ENCODE results near the gene MACROD1. TPM values are rescaled to one million over a fixed set of nuclear protein-coding genes. Genes with fewer than 3 reads are reported as not detected.
A peak's percentile ranks its signal among the peaks of the same experiment; 100 is the strongest.

The MACROD1 gene
- total and polyA plus RNA-seq, 2 donors = 9.7 to 16.6 TPM

DNA sequence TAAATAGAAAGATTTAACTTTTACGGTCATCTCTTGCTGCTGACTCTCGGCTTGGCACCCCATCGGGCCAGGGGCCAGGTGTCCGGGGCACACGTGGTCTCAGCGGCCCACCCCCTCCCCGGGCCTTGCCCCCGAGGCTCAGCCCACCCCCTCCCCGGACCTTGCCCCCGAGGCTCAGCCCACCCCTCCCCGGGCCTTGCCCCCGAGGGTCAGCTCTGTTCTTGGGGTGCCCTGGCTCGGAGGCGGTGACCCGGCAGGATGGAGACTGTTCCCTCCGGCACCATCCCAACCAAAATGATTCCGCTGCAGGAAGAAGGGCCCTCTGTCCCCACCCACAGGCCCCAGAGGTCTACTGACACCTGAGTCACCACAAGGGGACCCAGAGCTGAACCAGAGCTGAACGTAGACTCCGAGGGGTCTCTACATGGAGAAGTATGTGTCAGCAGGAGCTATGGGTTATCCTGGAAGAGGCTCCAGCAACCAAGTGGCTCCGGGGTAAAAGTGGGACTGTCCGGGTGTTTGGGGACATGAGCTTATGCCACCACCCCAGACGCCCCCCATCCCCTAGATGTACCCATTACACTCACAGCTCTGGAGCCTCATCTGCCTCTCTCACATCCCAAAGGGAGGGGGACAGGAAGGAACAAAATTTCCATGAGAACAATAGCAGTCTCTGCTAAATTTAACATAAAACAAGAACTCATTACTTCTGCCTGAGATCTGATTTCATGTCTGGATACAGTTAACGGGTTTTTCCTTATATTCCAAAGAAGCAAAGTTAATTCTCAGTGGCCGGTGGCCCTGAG lies 38.4 kb downstream of the MACROD1 start:
- H3K27me3 ChIP-seq (ENCODE audit: control insufficient read depth in 2 of 2, insufficient read depth in 1 of 2, low read length in 1 of 2) = no peaks in the 10 kb centered on the region
- WGBS = 96% methylated on average over 24 of the region's 24 CpGs
- no peak overlapping the region for H3K4me3 ChIP-seq (ENCODE audit: low read length in 2 of 2)
- H3K4me1 ChIP-seq (ENCODE audit: control insufficient read depth in 2 of 2, insufficient read depth in 2 of 2, low read length in 2 of 2) = peaks cover 8 to 48% of the 10 kb centered on the region in 2 donors
- DNase-seq (ENCODE audit: low read depth in 6 of 9, low spot score in 9 of 9) = no peak
- no peak overlapping the region for H3K27ac ChIP-seq (ENCODE audit: low read depth in 1 of 2, low read length in 1 of 2)
- no peaks in the 10 kb centered on the region for H3K36me3 ChIP-seq (ENCODE audit: control insufficient read depth in 2 of 2, insufficient read depth in 2 of 2, low read length in 1 of 2)
- no peaks in the 10 kb centered on the region for H3K9me3 ChIP-seq (ENCODE audit: control insufficient read depth in 2 of 2, insufficient read depth in 1 of 2, low read length in 1 of 2)

DNA sequence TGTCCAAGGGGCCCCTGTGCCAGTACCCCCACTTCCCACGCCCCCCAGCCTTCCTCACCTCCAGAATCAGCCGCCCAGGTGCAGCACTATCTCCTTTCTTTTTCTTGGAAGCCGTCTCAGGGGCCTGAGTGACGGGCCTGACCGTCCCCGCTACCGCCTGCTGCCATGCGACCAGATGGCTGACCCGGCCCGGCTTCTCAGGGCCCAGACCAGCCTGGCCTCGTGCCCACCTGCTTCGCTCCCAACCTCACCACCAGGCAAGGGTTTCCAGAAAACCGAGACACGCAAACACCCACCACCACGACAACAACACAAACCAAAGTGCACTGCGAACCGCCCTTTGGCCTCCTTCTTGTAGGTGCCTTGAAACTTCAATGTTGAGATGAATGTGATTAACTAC lies 39.1 kb downstream of the MACROD1 start:
- H3K27me3 ChIP-seq (ENCODE audit: control insufficient read depth in 2 of 2, insufficient read depth in 1 of 2, low read length in 1 of 2) = no peaks in the 10 kb centered on the region
- H3K36me3 ChIP-seq (ENCODE audit: control insufficient read depth in 2 of 2, insufficient read depth in 2 of 2, low read length in 1 of 2) = no peaks in the 10 kb centered on the region
- DNase-seq (ENCODE audit: low read depth in 6 of 9, low spot score in 9 of 9) = no peak
- no peak overlapping the region for H3K4me3 ChIP-seq (ENCODE audit: low read length in 2 of 2)
- 98% methylated on average over 17 of the region's 17 CpGs for WGBS
- peaks cover 8 to 47% of the 10 kb centered on the region in 2 donors for H3K4me1 ChIP-seq (ENCODE audit: control insufficient read depth in 2 of 2, insufficient read depth in 2 of 2, low read length in 2 of 2)
- H3K9me3 ChIP-seq (ENCODE audit: control insufficient read depth in 2 of 2, insufficient read depth in 1 of 2, low read length in 1 of 2) = no peaks in the 10 kb centered on the region
- H3K27ac ChIP-seq (ENCODE audit: low read depth in 1 of 2, low read length in 1 of 2) = no peak overlapping the region

DNA sequence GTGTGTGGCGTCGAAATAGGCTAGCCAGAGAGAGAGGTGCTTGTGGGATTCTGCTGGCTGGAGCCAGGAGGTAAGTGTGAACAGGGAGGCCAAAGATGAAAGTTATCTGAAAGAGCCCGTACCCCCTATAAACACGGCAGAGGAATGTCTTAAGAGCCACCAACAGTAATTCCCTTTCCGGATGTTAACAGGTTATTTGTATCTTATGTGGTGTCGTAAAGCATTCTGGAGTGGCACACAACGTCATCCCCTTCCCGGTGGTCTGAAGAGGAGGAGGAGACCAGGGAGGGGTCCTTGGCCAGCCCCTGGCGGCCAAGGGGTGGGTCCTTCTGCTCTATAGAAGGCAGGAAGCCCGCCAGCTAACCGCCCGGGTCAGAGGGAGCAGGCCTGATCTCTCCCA lies 39.5 kb downstream of the MACROD1 start:
- Histone ChIP-seq H3K9me3 (ENCODE audit: control insufficient read depth in 2 of 2, insufficient read depth in 1 of 2, low read length in 1 of 2) (no peaks in the 10 kb centered on the region), H3K27ac (ENCODE audit: low read depth in 1 of 2, low read length in 1 of 2) (no peak overlapping the region), H3K4me3 (ENCODE audit: low read length in 2 of 2) (no peak overlapping the region), H3K4me1 (ENCODE audit: control insufficient read depth in 2 of 2, insufficient read depth in 2 of 2, low read length in 2 of 2) (peaks cover 8 to 46% of the 10 kb centered on the region in 2 donors), H3K36me3 (ENCODE audit: control insufficient read depth in 2 of 2, insufficient read depth in 2 of 2, low read length in 1 of 2) (no peaks in the 10 kb centered on the region), H3K27me3 (ENCODE audit: control insufficient read depth in 2 of 2, insufficient read depth in 1 of 2, low read length in 1 of 2) (no peaks in the 10 kb centered on the region)
- no peak for DNase-seq (ENCODE audit: low read depth in 6 of 9, low spot score in 9 of 9)
- WGBS = 92% methylated on average over 12 of the region's 12 CpGs

DNA sequence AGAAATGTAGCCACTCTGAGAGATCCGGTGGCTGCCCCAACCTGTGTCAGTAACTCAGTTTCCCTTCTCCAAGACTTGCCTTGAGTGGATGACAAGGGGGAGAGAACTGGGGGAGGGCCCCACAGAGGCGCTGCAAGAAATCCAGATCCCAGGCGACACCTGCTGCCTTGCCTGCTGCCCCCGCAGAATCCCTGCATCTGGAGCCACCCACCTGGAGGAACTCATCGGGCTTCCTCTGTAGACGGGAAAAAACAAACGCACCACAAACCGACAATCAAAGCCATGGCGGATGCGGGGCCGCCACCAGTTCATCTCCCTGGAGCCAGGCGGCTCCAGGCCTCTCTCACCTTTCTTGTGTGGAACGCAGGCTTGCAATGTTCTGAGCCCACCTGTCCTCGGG lies 40.2 kb downstream of the MACROD1 start:
- no peaks in the 10 kb centered on the region for H3K36me3 ChIP-seq (ENCODE audit: control insufficient read depth in 2 of 2, insufficient read depth in 2 of 2, low read length in 1 of 2)
- H3K4me3 ChIP-seq (ENCODE audit: low read length in 2 of 2) = no peak overlapping the region
- 16% methylated on average over 14 of the region's 14 CpGs for WGBS
- H3K27ac ChIP-seq (ENCODE audit: low read depth in 1 of 2, low read length in 1 of 2) = no peak overlapping the region
- H3K27me3 ChIP-seq (ENCODE audit: control insufficient read depth in 2 of 2, insufficient read depth in 1 of 2, low read length in 1 of 2) = no peaks in the 10 kb centered on the region
- H3K4me1 ChIP-seq (ENCODE audit: control insufficient read depth in 2 of 2, insufficient read depth in 2 of 2, low read length in 2 of 2) = peaks cover 8 to 47% of the 10 kb centered on the region in 2 donors
- H3K9me3 ChIP-seq (ENCODE audit: control insufficient read depth in 2 of 2, insufficient read depth in 1 of 2, low read length in 1 of 2) = no peaks in the 10 kb centered on the region
- peak in 1 of 9 donors; percentile 48 for DNase-seq (ENCODE audit: low read depth in 6 of 9, low spot score in 9 of 9)

DNA sequence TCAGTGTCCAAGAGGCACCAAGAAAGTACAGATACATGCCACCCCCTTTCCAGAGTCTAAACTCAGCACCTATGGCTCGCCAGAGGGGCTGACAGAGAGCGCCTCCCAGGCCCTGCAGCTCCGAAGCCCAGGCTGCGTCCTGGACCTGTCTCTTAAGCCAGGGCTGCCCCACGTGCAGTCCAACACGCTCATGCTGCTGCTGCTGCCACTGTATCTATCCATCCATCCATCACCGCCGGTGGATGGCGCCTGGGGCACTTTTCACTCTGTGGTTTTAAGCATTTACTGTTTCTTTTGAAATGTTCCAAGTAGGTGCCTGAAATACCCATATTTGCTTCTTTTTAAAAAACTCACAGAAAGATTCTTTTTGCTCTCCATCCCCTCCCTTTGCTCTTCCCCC lies 41.8 kb downstream of the MACROD1 start:
- no peaks in the 10 kb centered on the region for H3K27me3 ChIP-seq (ENCODE audit: control insufficient read depth in 2 of 2, insufficient read depth in 1 of 2, low read length in 1 of 2)
- H3K36me3 ChIP-seq (ENCODE audit: control insufficient read depth in 2 of 2, insufficient read depth in 2 of 2, low read length in 1 of 2) = no peaks in the 10 kb centered on the region
- no peak for DNase-seq (ENCODE audit: low read depth in 6 of 9, low spot score in 9 of 9)
- H3K4me3 ChIP-seq (ENCODE audit: low read length in 2 of 2) = no peak overlapping the region
- no peaks in the 10 kb centered on the region for H3K9me3 ChIP-seq (ENCODE audit: control insufficient read depth in 2 of 2, insufficient read depth in 1 of 2, low read length in 1 of 2)
- H3K27ac ChIP-seq (ENCODE audit: low read depth in 1 of 2, low read length in 1 of 2) = no peak overlapping the region
- WGBS = 91% methylated on average over 9 of the region's 9 CpGs
- H3K4me1 ChIP-seq (ENCODE audit: control insufficient read depth in 2 of 2, insufficient read depth in 2 of 2, low read length in 2 of 2) = peaks cover 8 to 46% of the 10 kb centered on the region in 2 donors

DNA sequence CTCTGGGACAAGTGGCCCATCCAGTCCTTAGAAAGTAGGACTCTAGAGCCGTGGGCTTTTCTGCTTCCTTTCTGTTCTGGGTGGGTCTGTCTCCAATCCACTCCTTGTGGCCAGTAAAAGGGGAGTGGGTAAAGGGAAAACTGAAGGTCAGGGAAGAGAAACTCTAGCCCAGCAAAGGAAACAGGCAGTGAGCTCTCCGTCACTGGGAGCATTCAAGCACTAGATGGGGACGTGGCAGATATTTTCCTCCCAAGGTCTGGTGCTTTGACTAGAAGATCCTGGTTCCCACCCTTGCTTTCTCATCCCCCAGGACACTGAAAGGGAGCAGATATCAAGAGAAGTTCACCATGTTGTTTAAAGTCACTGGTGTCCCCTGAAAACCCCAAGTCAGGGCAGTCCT lies 42.2 kb downstream of the MACROD1 start:
- Histone ChIP-seq H3K4me3 (ENCODE audit: low read length in 2 of 2) (no peak overlapping the region), H3K27me3 (ENCODE audit: control insufficient read depth in 2 of 2, insufficient read depth in 1 of 2, low read length in 1 of 2) (no peaks in the 10 kb centered on the region), H3K9me3 (ENCODE audit: control insufficient read depth in 2 of 2, insufficient read depth in 1 of 2, low read length in 1 of 2) (no peaks in the 10 kb centered on the region), H3K4me1 (ENCODE audit: control insufficient read depth in 2 of 2, insufficient read depth in 2 of 2, low read length in 2 of 2) (peaks cover 8 to 46% of the 10 kb centered on the region in 2 donors), H3K36me3 (ENCODE audit: control insufficient read depth in 2 of 2, insufficient read depth in 2 of 2, low read length in 1 of 2) (no peaks in the 10 kb centered on the region), H3K27ac (ENCODE audit: low read depth in 1 of 2, low read length in 1 of 2) (no peak overlapping the region)
- no peak for DNase-seq (ENCODE audit: low read depth in 6 of 9, low spot score in 9 of 9)
- WGBS = 95% methylated on average over 3 of the region's 3 CpGs

DNA sequence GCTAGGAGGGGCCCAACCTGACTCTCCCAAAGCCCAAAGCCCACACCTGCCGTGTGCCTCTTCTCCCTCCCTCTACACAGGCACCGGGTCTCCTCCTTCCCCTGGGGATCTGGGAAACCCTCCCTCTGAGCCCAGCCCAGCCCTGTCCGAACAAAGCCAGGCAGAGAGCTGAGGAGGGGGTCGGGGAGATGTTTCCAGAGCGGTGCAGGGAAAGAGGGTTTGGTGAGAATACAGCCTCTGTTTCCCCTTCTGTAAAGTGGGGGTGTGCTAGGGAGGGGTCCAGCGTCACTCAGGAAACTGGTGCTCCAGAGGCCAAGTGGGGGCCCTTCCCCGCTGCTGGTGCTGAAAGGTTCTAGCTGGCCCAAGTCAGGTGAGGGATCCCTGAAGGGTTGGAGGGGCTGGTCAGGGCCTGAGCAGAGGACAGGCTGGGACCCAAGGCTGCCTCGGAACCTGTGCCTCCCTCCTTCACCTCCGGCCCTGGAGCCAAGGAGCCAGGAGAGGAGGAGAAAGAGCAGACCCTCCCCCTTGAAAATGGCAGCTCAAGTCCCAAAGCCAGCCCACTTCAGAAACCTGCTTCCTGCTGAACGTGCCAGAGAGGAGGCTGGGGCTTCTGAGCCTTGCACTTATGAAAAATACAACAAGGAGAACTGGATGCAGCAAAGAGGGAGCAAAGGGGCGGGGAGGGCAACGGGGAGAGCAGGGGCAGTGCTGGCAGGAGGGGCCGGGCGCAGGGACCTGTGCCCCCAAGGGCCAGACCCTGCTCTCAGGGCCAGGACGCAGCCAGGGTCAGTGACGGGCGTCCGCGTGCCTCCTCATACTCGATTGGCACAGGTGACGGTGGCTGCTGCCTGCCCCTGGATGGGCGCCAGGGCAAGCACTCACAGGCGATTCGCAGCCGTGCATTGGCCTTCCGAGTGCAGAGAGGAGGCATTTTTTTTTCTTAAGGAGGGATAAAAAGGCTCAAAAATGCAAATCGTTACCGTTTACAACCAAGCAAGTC lies 43.2 kb downstream of the MACROD1 start:
- Histone ChIP-seq H3K9me3 (ENCODE audit: control insufficient read depth in 2 of 2, insufficient read depth in 1 of 2, low read length in 1 of 2) (no peaks in the 10 kb centered on the region), H3K27ac (ENCODE audit: low read depth in 1 of 2, low read length in 1 of 2) (no peak overlapping the region), H3K4me1 (ENCODE audit: control insufficient read depth in 2 of 2, insufficient read depth in 2 of 2, low read length in 2 of 2) (peaks cover 8 to 46% of the 10 kb centered on the region in 2 donors), H3K4me3 (ENCODE audit: low read length in 2 of 2) (no peak overlapping the region), H3K27me3 (ENCODE audit: control insufficient read depth in 2 of 2, insufficient read depth in 1 of 2, low read length in 1 of 2) (no peaks in the 10 kb centered on the region), H3K36me3 (ENCODE audit: control insufficient read depth in 2 of 2, insufficient read depth in 2 of 2, low read length in 1 of 2) (no peaks in the 10 kb centered on the region)
- 92% methylated on average over 28 of the region's 28 CpGs for WGBS
- DNase-seq (ENCODE audit: low read depth in 6 of 9, low spot score in 9 of 9) = no peak

DNA sequence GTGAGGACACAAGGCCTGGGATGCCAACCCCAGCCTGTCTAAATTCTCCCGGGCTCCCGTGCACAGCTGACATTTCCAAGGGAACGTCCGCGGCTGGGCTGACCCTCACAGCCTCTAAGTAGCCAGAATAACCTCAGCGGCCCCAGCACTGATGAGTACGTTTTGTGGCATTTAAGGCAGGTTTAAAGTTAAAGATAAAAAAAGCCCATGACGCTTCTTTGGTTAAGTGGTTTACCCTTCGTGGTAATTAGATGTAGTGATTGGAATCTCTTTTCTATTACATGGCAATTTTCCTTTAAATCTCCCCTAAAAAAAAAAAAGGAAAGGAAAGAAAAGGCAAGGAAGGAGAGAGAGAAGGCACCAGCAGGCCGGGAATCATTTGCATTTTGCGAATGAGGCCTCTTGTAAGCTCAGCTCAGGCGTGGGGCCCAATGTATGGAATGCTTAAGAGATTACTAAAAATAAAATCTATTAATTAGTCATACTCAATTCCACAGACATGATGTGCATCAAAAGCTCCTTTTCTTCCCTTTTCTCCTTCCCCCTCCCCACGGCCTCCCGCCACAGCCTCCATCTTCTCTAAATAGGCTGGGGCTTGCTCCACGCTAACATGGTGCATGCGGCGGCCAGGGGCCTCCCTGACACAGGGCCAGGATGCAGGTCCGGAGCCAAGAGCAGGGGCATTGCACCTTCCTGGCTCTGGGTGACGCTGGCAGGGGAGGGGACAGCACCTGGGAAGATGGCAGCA lies 44.1 kb downstream of the MACROD1 start:
- Histone ChIP-seq H3K4me1 (ENCODE audit: control insufficient read depth in 2 of 2, insufficient read depth in 2 of 2, low read length in 2 of 2) (peaks cover 8 to 46% of the 10 kb centered on the region in 2 donors), H3K4me3 (ENCODE audit: low read length in 2 of 2) (no peak overlapping the region), H3K9me3 (ENCODE audit: control insufficient read depth in 2 of 2, insufficient read depth in 1 of 2, low read length in 1 of 2) (no peaks in the 10 kb centered on the region), H3K27ac (ENCODE audit: low read depth in 1 of 2, low read length in 1 of 2) (no peak overlapping the region), H3K36me3 (ENCODE audit: control insufficient read depth in 2 of 2, insufficient read depth in 2 of 2, low read length in 1 of 2) (no peaks in the 10 kb centered on the region), H3K27me3 (ENCODE audit: control insufficient read depth in 2 of 2, insufficient read depth in 1 of 2, low read length in 1 of 2) (no peaks in the 10 kb centered on the region)
- WGBS = 84% methylated on average over 19 of the region's 19 CpGs
- DNase-seq (ENCODE audit: low read depth in 6 of 9, low spot score in 9 of 9) = no peak

Data from thymus (tissue), 11 donors.